Mesodermal cell (in vitro differentiated cells): Measurements from ENCODE around the gene HSD17B8.
A peak's percentile ranks its signal among the peaks of the same experiment; 100 is the strongest.

Experiments
- H3K27ac ChIP-seq: 2 replicates; pipeline ENCODE4 v1.7.0; 2013; ENCODE audit warnings: mild to moderate bottlenecking, low read depth, low read length, moderate library complexity; ENCODE audit not compliant: severe bottlenecking
- H3K36me3 ChIP-seq: 2 replicates; pipeline ENCODE4 v1.7.1; 2013; ENCODE audit warnings: mild to moderate bottlenecking, low read length, moderate library complexity; ENCODE audit not compliant: control insufficient read depth, insufficient read depth
- H3K4me1 ChIP-seq: one replicate; pipeline ENCODE4 v1.7.1; 2013; ENCODE audit warnings: mild to moderate bottlenecking, low read length; ENCODE audit not compliant: insufficient read depth, control insufficient read depth, poor library complexity, severe bottlenecking
- H3K4me3 ChIP-seq: 2 replicates; pipeline ENCODE4 v1.7.0; 2013; ENCODE audit warnings: low read length, control low read depth, mild to moderate bottlenecking; ENCODE audit not compliant: insufficient read depth, poor library complexity, severe bottlenecking; ENCODE audit errors: extremely low read depth
- H3K9me3 ChIP-seq: 2 replicates; pipeline ENCODE4 v1.7.1; 2013; ENCODE audit warnings: mild to moderate bottlenecking, low read length, moderate library complexity; ENCODE audit not compliant: control insufficient read depth
- WGBS, 2 experiments: methylation state at CpG; one replicate each; pipeline ENCODE4 v1.1.5; 2013; ENCODE audit warnings: missing lambda C conversion rate in 2 of 2; ENCODE audit not compliant: insufficient coverage in 2 of 2; 5-methylcytosine and 5-hydroxymethylcytosine counted together

The HSD17B8 gene

GRCh38 chr6:33208091-33208967, 3.9 kb downstream of the HSD17B8 start, which contains the start of gene RING1:
Gene RING1, plus strand, starts transcription at chr6:33208500. Its CDS starts 323 bp downstream, at chr6:33208823.
- Histone ChIP-seq H3K4me3 (peak within 1 kb of the TSS; percentile 90), H3K27ac (peak within 1 kb of the TSS; percentile 87), H3K36me3 (peaks cover 38% of the 10 kb centered on the region), H3K9me3 (no peaks in the 10 kb centered on the region), H3K4me1 (peaks cover 29% of the 10 kb centered on the region)
- WGBS, 2 experiments: 0% methylated on average over 36 to 51 of the region's 86 CpGs

GRCh38 chr6:33209856-33210255, 5.4 kb downstream of the HSD17B8 start:
- WGBS, 2 experiments: 92 to 97% methylated on average over 7 to 9 of the region's 10 CpGs
- no peak overlapping the region for H3K4me3 ChIP-seq
- H3K36me3 ChIP-seq: peaks cover 28% of the 10 kb centered on the region
- H3K9me3 ChIP-seq: no peaks in the 10 kb centered on the region
- H3K27ac ChIP-seq: no peak overlapping the region
- H3K4me1 ChIP-seq: peaks cover 37% of the 10 kb centered on the region

GRCh38 chr6:33211136-33211535, 6.7 kb downstream of the HSD17B8 start:
- Histone ChIP-seq H3K9me3 (no peaks in the 10 kb centered on the region), H3K4me1 (peaks cover 24% of the 10 kb centered on the region), H3K4me3 (no peak overlapping the region), H3K27ac (no peak overlapping the region), H3K36me3 (peaks cover 28% of the 10 kb centered on the region)
- 89 to 100% methylated on average over 2 to 7 of the region's 17 CpGs for WGBS, 2 experiments

- 54 to 82% methylated on average over 5 to 12 of the region's 18 CpGs for WGBS, 2 experiments
- Histone ChIP-seq H3K27ac (no peak overlapping the region), H3K36me3 (peaks cover 28% of the 10 kb centered on the region), H3K4me3 (no peak overlapping the region), H3K9me3 (no peaks in the 10 kb centered on the region), H3K4me1 (peaks cover 17% of the 10 kb centered on the region)
Observed at GRCh38 chr6:33211666-33212422, 7.4 kb downstream of the HSD17B8 start.

GRCh38 chr6:33212857-33213165, 8.4 kb downstream of the HSD17B8 start:
- H3K4me3 ChIP-seq: peak overlapping the region; percentile 42
- no peak overlapping the region for H3K27ac ChIP-seq
- H3K4me1 ChIP-seq: peaks cover 15% of the 10 kb centered on the region
- H3K36me3 ChIP-seq: peaks cover 28% of the 10 kb centered on the region
- H3K9me3 ChIP-seq: no peaks in the 10 kb centered on the region
- 3 to 8% methylated on average over 4 to 5 of the region's 6 CpGs for WGBS, 2 experiments

GRCh38 chr6:33213166-33213988, 8.9 kb downstream of the HSD17B8 start:
- Histone ChIP-seq H3K4me3 (peak overlapping the region; percentile 42), H3K9me3 (no peaks in the 10 kb centered on the region), H3K36me3 (peaks cover 28% of the 10 kb centered on the region), H3K4me1 (peaks cover 15% of the 10 kb centered on the region), H3K27ac (no peak overlapping the region)
- WGBS, 2 experiments: 0% methylated on average over 14 to 37 of the region's 43 CpGs

- Histone ChIP-seq H3K36me3 (peaks cover 28% of the 10 kb centered on the region), H3K4me1 (peaks cover 15% of the 10 kb centered on the region), H3K27ac (no peak overlapping the region), H3K4me3 (peak overlapping the region; percentile 42), H3K9me3 (no peaks in the 10 kb centered on the region)
- 10 to 21% methylated on average over 3 to 7 of the region's 9 CpGs for WGBS, 2 experiments
Observed at GRCh38 chr6:33213989-33214335, 9.5 kb downstream of the HSD17B8 start.

GRCh38 chr6:33215271-33216116, 11.0 kb downstream of the HSD17B8 start:
- Histone ChIP-seq H3K4me1 (peaks cover 15% of the 10 kb centered on the region), H3K4me3 (no peak overlapping the region), H3K36me3 (peaks cover 18% of the 10 kb centered on the region), H3K27ac (no peak overlapping the region), H3K9me3 (no peaks in the 10 kb centered on the region)
- WGBS, 2 experiments: 76% methylated on average over 3 to 4 of the region's 9 CpGs

GRCh38 chr6:33216117-33216649, 11.7 kb downstream of the HSD17B8 start:
- Histone ChIP-seq H3K36me3 (peaks cover 12% of the 10 kb centered on the region), H3K4me3 (no peak overlapping the region), H3K27ac (no peak overlapping the region), H3K9me3 (no peaks in the 10 kb centered on the region), H3K4me1 (peaks cover 15% of the 10 kb centered on the region)
- 91 to 100% methylated on average over 2 to 4 of the region's 4 CpGs for WGBS, 2 experiments
